H9 (cell line): ENCODE results near the gene CYGB. TPM values are rescaled to one million over a fixed set of nuclear protein-coding genes. Genes with fewer than 3 reads are reported as not detected.

ENCODE experiments used
- DNase-seq: peaks from one replicate; pipeline ENCODE4 v3.0.0-alpha.2; 2017
- H2AFZ ChIP-seq: one replicate; pipeline ENCODE4 v1.6.1; 2013; ENCODE audit warnings: mild to moderate bottlenecking, low read length, control low read depth, moderate library complexity
- H2AK5ac ChIP-seq: 2 replicates; pipeline ENCODE4 v1.6.1; 2013; ENCODE audit warnings: low read length, control low read depth, mixed read lengths; ENCODE audit not compliant: insufficient read length
- H2BK120ac ChIP-seq: one replicate; pipeline ENCODE4 v1.6.1; 2013; ENCODE audit warnings: low read depth, mild to moderate bottlenecking, low read length, control low read depth, inconsistent platforms; ENCODE audit not compliant: poor library complexity, severe bottlenecking
- H2BK12ac ChIP-seq: 2 replicates; pipeline ENCODE4 v1.6.1; 2013; ENCODE audit warnings: low read length, control low read depth, mixed read lengths, low read depth; ENCODE audit not compliant: insufficient read length
- H2BK15ac ChIP-seq: 2 replicates; pipeline ENCODE4 v1.6.1; 2013; ENCODE audit warnings: low read depth, low read length, control low read depth
- H2BK20ac ChIP-seq: one replicate; pipeline ENCODE4 v1.6.1; 2013; ENCODE audit warnings: low read depth, mild to moderate bottlenecking, low read length, control low read depth, inconsistent platforms; ENCODE audit not compliant: poor library complexity, severe bottlenecking
- H2BK5ac ChIP-seq: 2 replicates; pipeline ENCODE4 v1.6.1; 2013; ENCODE audit warnings: low read length, control low read depth, mixed read lengths; ENCODE audit not compliant: insufficient read length
- H3K14ac ChIP-seq: 2 replicates; pipeline ENCODE4 v1.6.1; 2013; ENCODE audit warnings: low read length, control low read depth; ENCODE audit not compliant: insufficient read depth
- H3K18ac ChIP-seq: 2 replicates; pipeline ENCODE4 v1.6.1; 2013; ENCODE audit warnings: low read depth, mild to moderate bottlenecking, mixed read lengths, low read length, control low read depth; ENCODE audit not compliant: insufficient read length
- H3K23ac ChIP-seq: 2 replicates; pipeline ENCODE4 v1.6.1; 2013; ENCODE audit warnings: low read length, control low read depth, mixed read lengths, low read depth; ENCODE audit not compliant: insufficient read length
- H3K23me2 ChIP-seq: 2 replicates; pipeline ENCODE4 v1.6.1; 2013; ENCODE audit warnings: low read depth, mild to moderate bottlenecking, mixed read lengths, low read length, control low read depth; ENCODE audit not compliant: insufficient read length, poor library complexity, severe bottlenecking
- H3K27ac ChIP-seq: 2 replicates; pipeline ENCODE4 v1.5.1; 2013; ENCODE audit warnings: low read length, control low read depth, mixed read lengths, low read depth; ENCODE audit not compliant: insufficient read length
- H3K27me3 ChIP-seq: 2 replicates; pipeline ENCODE4 v1.6.1; 2013; ENCODE audit warnings: low read length, control low read depth, inconsistent platforms; ENCODE audit not compliant: insufficient read depth
- H3K4ac ChIP-seq: 2 replicates; pipeline ENCODE4 v1.6.1; 2013; ENCODE audit warnings: low read depth, mild to moderate bottlenecking, control low read depth, inconsistent platforms, low read length, moderate library complexity
- H3K4me1 ChIP-seq: 2 replicates; pipeline ENCODE4 v1.6.1; 2013; ENCODE audit warnings: low read length, control low read depth, inconsistent platforms; ENCODE audit not compliant: insufficient read depth
- H3K4me2 ChIP-seq: 2 replicates; pipeline ENCODE4 v1.6.1; 2013; ENCODE audit warnings: low read length, control low read depth, mixed read lengths; ENCODE audit not compliant: insufficient read length, insufficient read depth
- H3K56ac ChIP-seq: 2 replicates; pipeline ENCODE4 v1.6.1; 2013; ENCODE audit warnings: low read depth, mild to moderate bottlenecking, mixed read lengths, low read length, control low read depth; ENCODE audit not compliant: insufficient read length
- H3K79me1 ChIP-seq: 2 replicates; pipeline ENCODE4 v1.6.1; 2013; ENCODE audit warnings: low read depth, mild to moderate bottlenecking, moderate library complexity, low read length, control low read depth, inconsistent platforms; ENCODE audit not compliant: insufficient read depth, poor library complexity, severe bottlenecking
- H3K79me2 ChIP-seq: 2 replicates; pipeline ENCODE4 v1.6.1; 2013; ENCODE audit warnings: low read length, control low read depth, inconsistent platforms; ENCODE audit not compliant: insufficient read depth
- H3K9ac ChIP-seq: 2 replicates; pipeline ENCODE4 v1.6.1; 2013; ENCODE audit warnings: low read length, control low read depth, mixed read lengths; ENCODE audit not compliant: insufficient read length; ENCODE audit errors: extremely low read depth
- H3K9me3 ChIP-seq: one replicate; pipeline ENCODE4 v1.6.1; 2013; ENCODE audit warnings: low read depth, low read length, inconsistent platforms; ENCODE audit not compliant: control insufficient read depth
- H3T11ph ChIP-seq: one replicate; pipeline ENCODE4 v1.6.1; 2013; ENCODE audit warnings: mild to moderate bottlenecking, low read length, control low read depth, inconsistent platforms
- H4K20me1 ChIP-seq: one replicate; pipeline ENCODE4 v1.6.1; 2013; ENCODE audit not compliant: control insufficient read depth, insufficient read length, insufficient read depth
- H4K5ac ChIP-seq: 2 replicates; pipeline ENCODE4 v1.6.1; 2013; ENCODE audit warnings: low read depth, mild to moderate bottlenecking, mixed read lengths, low read length, control low read depth; ENCODE audit not compliant: insufficient read length
- H4K8ac ChIP-seq: replicated peaks from 2 replicates; pipeline ENCODE4 v1.6.1; 2013; ENCODE audit warnings: low read length, control low read depth, mixed read lengths, low read depth; ENCODE audit not compliant: insufficient read length
- H4K91ac ChIP-seq: 2 replicates; pipeline ENCODE4 v1.6.1; 2013; ENCODE audit warnings: low read depth, mild to moderate bottlenecking, moderate library complexity, mixed read lengths, low read length, control low read depth; ENCODE audit not compliant: insufficient read length
- H3K27ac Mint-ChIP-seq, 3 experiments: 2 replicates in 2 of 3; 3 replicates in 1 of 3; pipeline ENCODE4 v1.8.0; 2020 to 2021; ENCODE audit warnings: mixed read lengths in 3 of 3, mild to moderate bottlenecking in 1 of 3, moderate library complexity in 1 of 3
- H3K27me3 Mint-ChIP-seq: 2 replicates; pipeline ENCODE4 v1.8.0; 2021; ENCODE audit warnings: low read depth, mild to moderate bottlenecking, moderate library complexity, mixed read lengths
- H3K36me3 Mint-ChIP-seq, 3 experiments: 2 replicates in 2 of 3; 3 replicates in 1 of 3; pipeline ENCODE4 v1.8.0; 2020 to 2021; ENCODE audit warnings: low read depth in 3 of 3, mixed read lengths in 3 of 3; ENCODE audit not compliant: insufficient read depth in 1 of 3
- H3K4me1 Mint-ChIP-seq, 2 experiments: 2 replicates each; pipeline ENCODE4 v1.8.0; 2020; ENCODE audit warnings: mixed read lengths in 2 of 2
- H3K4me3 Mint-ChIP-seq, 2 experiments: 2 replicates in 1 of 2; 3 replicates in 1 of 2; pipeline ENCODE4 v1.8.0; 2020 to 2021; ENCODE audit warnings: mild to moderate bottlenecking in 2 of 2, mixed read lengths in 2 of 2, moderate library complexity in 1 of 2
- H3K9me3 Mint-ChIP-seq, 2 experiments: 2 replicates in 1 of 2; 3 replicates in 1 of 2; pipeline ENCODE4 v1.8.0; 2020; ENCODE audit warnings: mild to moderate bottlenecking in 2 of 2, mixed read lengths in 2 of 2, moderate library complexity in 1 of 2
- CTCF ChIP-seq: fragments of 200-600 bp; sonication (generic); conservative IDR thresholded peaks from 3 replicates; pipeline ENCODE4 v1.8.0; 2021; ENCODE audit warnings: antibody characterized with exemption, mild to moderate bottlenecking
- WGBS: extraction: QIAGEN DNeasy Blood & Tissue Kit; methylation state at CpG from one replicate; pipeline ENCODE4 v1.1.7; 2013; ENCODE audit warnings: missing lambda C conversion rate, low lambda C conversion rate, mixed read lengths; ENCODE audit not compliant: insufficient read length; ENCODE audit errors: extremely low coverage; 5-methylcytosine and 5-hydroxymethylcytosine counted together
- total RNA-seq: library from RNA; stranded (reverse); gene quantifications from 2 replicates; pipeline ENCODE4 v1.2.1, GENCODE V29; 2021

The CYGB gene
- total RNA-seq, 1 experiment from 2014 or later = 2.4 TPM

GRCh38 chr17:76478097-76478496 is 59.4 kb downstream of the CYGB start:
- Mint-ChIP-seq H3K27ac (no peak overlapping the region), H3K36me3 (peaks cover 1 to 12% (median 3%) of the 10 kb centered on the region in 3 experiments; a peak in 5 of 7 replicates), H3K9me3 (no peaks in the 10 kb centered on the region; a peak in 1 of 5 replicates), H3K4me1 (no peaks in the 10 kb centered on the region), H3K4me3 (no peak overlapping the region), H3K27me3 (no peaks in the 10 kb centered on the region)
- H3K9ac ChIP-seq = no peak overlapping the region
- H3K9me3 ChIP-seq = no peaks in the 10 kb centered on the region
- no peak overlapping the region for H3K14ac ChIP-seq
- no peak overlapping the region for H4K91ac ChIP-seq
- no peaks in the 10 kb centered on the region for H4K20me1 ChIP-seq
- H3K79me1 ChIP-seq = no peaks in the 10 kb centered on the region
- H3K27me3 ChIP-seq = no peaks in the 10 kb centered on the region
- H3K23ac ChIP-seq = no peak overlapping the region
- H3K23me2 ChIP-seq = no peaks in the 10 kb centered on the region
- no peak overlapping the region for H3K4ac ChIP-seq
- no peak overlapping the region for H2BK20ac ChIP-seq
- no peaks in the 10 kb centered on the region for H3K4me1 ChIP-seq
- no peak overlapping the region for H3T11ph ChIP-seq
- H3K4me2 ChIP-seq = no peak overlapping the region
- no peak overlapping the region for H2BK12ac ChIP-seq
- WGBS = no CpG with 5 or more reads among the region's 10 CpGs
- H3K27ac ChIP-seq = no peak overlapping the region
- no peak overlapping the region for H2AK5ac ChIP-seq
- H3K18ac ChIP-seq = no peak overlapping the region
- no peak overlapping the region for H2BK15ac ChIP-seq
- no peak for DNase-seq
- H4K8ac ChIP-seq = no peak overlapping the region
- H2BK120ac ChIP-seq = no peak overlapping the region
- TF ChIP-seq CTCF = no peak
- no peak overlapping the region for H3K56ac ChIP-seq
- H3K79me2 ChIP-seq = no peaks in the 10 kb centered on the region
- no peak overlapping the region for H2BK5ac ChIP-seq
- H4K5ac ChIP-seq = no peak overlapping the region
- no peak overlapping the region for H2AFZ ChIP-seq
